ENCODE results near the gene NOX5. TPM values are rescaled to one million over a fixed set of nuclear protein-coding genes. Genes with fewer than 3 reads are reported as not detected.
A peak's percentile ranks its signal among the peaks of the same experiment; 100 is the strongest.

The NOX5 gene
- total RNA-seq, 2 experiments from 2014 or later = not detected

- Histone ChIP-seq H3K9me3 (ENCODE audit: low read length) (no peaks in the 10 kb centered on the region), H3K79me2 (ENCODE audit: insufficient read depth, low read depth, low read length) (no peaks in the 10 kb centered on the region), H3K27ac (ENCODE audit: low read depth, low read length, poor library complexity, severe bottlenecking) (peak overlapping the region; percentile 35), H2AFZ (ENCODE audit: low read length) (peak overlapping the region; percentile 56; the same call in 1 of the 2 replicates), H3K4me3 (ENCODE audit: low read depth, low read length, poor library complexity, severe bottlenecking) (no peak overlapping the region), H4K20me1 (ENCODE audit: insufficient read depth, low read length) (no peaks in the 10 kb centered on the region), H3K4me1 (ENCODE audit: insufficient read depth, low read length, poor library complexity, severe bottlenecking) (peaks cover 37% of the 10 kb centered on the region), H3K36me3 (ENCODE audit: insufficient read depth, low read length) (no peaks in the 10 kb centered on the region), H3K9me2 (ENCODE audit: insufficient read depth, low read length) (no peaks in the 10 kb centered on the region), H3K4me2 (ENCODE audit: low read length) (peak overlapping the region; percentile 39; the same call in 1 of the 2 replicates)
- intact Hi-C loops (cut with micrococcal nuclease; ENCODE audit: unreplicated experiment) = no loop called here
- CTCF ChIA-PET (ENCODE audit: unreplicated experiment) = no interaction called here
- POLR2A ChIA-PET = no interaction called here
- peak; percentile 52 for DNase-seq (ENCODE audit: low spot score)
- TF ChIP-seq CTCF (conservative IDR thresholded peaks at IDR 0.05; ENCODE audit: low read length) = no peak
- no peak for TF ChIP-seq EZH2phosphoT487 (IDR thresholded peaks at IDR 0.05; ENCODE audit: borderline replicate concordance, low read depth, low read length)
- BruUV-seq (replicated peaks) = no TSS peak
These were observed 46.2 kb downstream of the NOX5 start for GRCh38 chr15:69060744-69061143.

DNA sequence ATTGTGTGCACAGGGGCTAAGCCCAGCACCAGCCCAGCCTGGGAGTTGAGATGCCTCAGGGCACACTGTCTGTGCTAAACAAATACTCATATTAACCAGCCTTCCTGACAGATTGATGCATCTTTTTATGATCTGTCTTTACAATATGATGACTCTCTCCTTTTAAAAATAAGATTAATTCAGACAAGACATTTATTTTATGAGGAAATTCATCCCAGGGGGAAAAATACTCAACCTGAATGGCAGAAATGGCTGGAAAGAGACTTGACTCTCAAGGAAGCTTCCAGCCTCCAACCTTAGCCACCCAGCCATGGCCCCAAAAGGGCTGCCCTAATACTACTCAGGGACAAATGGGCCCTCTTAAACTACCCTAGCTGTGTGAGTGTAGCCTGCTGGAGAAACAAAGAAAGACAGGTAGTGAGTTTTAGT, 46.9 kb downstream of the NOX5 start:
- intact Hi-C loops (cut with micrococcal nuclease; ENCODE audit: unreplicated experiment) = no loop called here
- Histone ChIP-seq H3K4me2 (ENCODE audit: low read length) (peak overlapping the region; percentile 39; the same call in 1 of the 2 replicates), H3K27ac (ENCODE audit: low read depth, low read length, poor library complexity, severe bottlenecking) (peak overlapping the region; percentile 35), H3K9me3 (ENCODE audit: low read length) (no peaks in the 10 kb centered on the region), H3K79me2 (ENCODE audit: insufficient read depth, low read depth, low read length) (no peaks in the 10 kb centered on the region), H3K9me2 (ENCODE audit: insufficient read depth, low read length) (no peaks in the 10 kb centered on the region), H2AFZ (ENCODE audit: low read length) (peak overlapping the region; percentile 56; the same call in 1 of the 2 replicates), H3K4me3 (ENCODE audit: low read depth, low read length, poor library complexity, severe bottlenecking) (no peak overlapping the region), H4K20me1 (ENCODE audit: insufficient read depth, low read length) (no peaks in the 10 kb centered on the region), H3K36me3 (ENCODE audit: insufficient read depth, low read length) (no peaks in the 10 kb centered on the region), H3K4me1 (ENCODE audit: insufficient read depth, low read length, poor library complexity, severe bottlenecking) (peaks cover 30% of the 10 kb centered on the region)
- no peak for DNase-seq (ENCODE audit: low spot score)
- ChIA-PET POLR2A (no interaction called here), CTCF (ENCODE audit: unreplicated experiment) (no interaction called here)
- TF ChIP-seq CTCF (conservative IDR thresholded peaks at IDR 0.05; ENCODE audit: low read length) = peak; percentile 25; the same call in 1 of the 2 replicates
- no peak for TF ChIP-seq EZH2phosphoT487 (IDR thresholded peaks at IDR 0.05; ENCODE audit: borderline replicate concordance, low read depth, low read length)
- BruUV-seq (replicated peaks) = no TSS peak

GRCh38 chr15:69064649-69065048, 50.2 kb downstream of the NOX5 start:
- intact Hi-C loops (cut with micrococcal nuclease; ENCODE audit: unreplicated experiment) = no loop called here
- H3K4me3 ChIP-seq (ENCODE audit: low read depth, low read length, poor library complexity, severe bottlenecking) = no peak overlapping the region
- ChIA-PET POLR2A (no interaction called here), CTCF (ENCODE audit: unreplicated experiment) (no interaction called here)
- TF ChIP-seq EZH2phosphoT487 (IDR thresholded peaks at IDR 0.05; ENCODE audit: borderline replicate concordance, low read depth, low read length) (no peak), CTCF (conservative IDR thresholded peaks at IDR 0.05; ENCODE audit: low read length) (peak; percentile 33; the same call in 1 of the 2 replicates)
- no peak overlapping the region for H3K27ac ChIP-seq (ENCODE audit: low read depth, low read length, poor library complexity, severe bottlenecking)
- no peaks in the 10 kb centered on the region for H3K36me3 ChIP-seq (ENCODE audit: insufficient read depth, low read length)
- peaks cover 21% of the 10 kb centered on the region for H3K4me1 ChIP-seq (ENCODE audit: insufficient read depth, low read length, poor library complexity, severe bottlenecking)
- no peak overlapping the region for H2AFZ ChIP-seq (ENCODE audit: low read length)
- no peaks in the 10 kb centered on the region for H3K9me2 ChIP-seq (ENCODE audit: insufficient read depth, low read length)
- H3K9me3 ChIP-seq (ENCODE audit: low read length) = no peaks in the 10 kb centered on the region
- BruUV-seq (replicated peaks) = no TSS peak
- H4K20me1 ChIP-seq (ENCODE audit: insufficient read depth, low read length) = no peaks in the 10 kb centered on the region
- no peak for DNase-seq (ENCODE audit: low spot score)
- no peaks in the 10 kb centered on the region for H3K79me2 ChIP-seq (ENCODE audit: insufficient read depth, low read depth, low read length)
- no peak overlapping the region for H3K4me2 ChIP-seq (ENCODE audit: low read length)

All from OCI-LY7 (cell line).